Measurements from ENCODE around the gene NECAB3.

DNA sequence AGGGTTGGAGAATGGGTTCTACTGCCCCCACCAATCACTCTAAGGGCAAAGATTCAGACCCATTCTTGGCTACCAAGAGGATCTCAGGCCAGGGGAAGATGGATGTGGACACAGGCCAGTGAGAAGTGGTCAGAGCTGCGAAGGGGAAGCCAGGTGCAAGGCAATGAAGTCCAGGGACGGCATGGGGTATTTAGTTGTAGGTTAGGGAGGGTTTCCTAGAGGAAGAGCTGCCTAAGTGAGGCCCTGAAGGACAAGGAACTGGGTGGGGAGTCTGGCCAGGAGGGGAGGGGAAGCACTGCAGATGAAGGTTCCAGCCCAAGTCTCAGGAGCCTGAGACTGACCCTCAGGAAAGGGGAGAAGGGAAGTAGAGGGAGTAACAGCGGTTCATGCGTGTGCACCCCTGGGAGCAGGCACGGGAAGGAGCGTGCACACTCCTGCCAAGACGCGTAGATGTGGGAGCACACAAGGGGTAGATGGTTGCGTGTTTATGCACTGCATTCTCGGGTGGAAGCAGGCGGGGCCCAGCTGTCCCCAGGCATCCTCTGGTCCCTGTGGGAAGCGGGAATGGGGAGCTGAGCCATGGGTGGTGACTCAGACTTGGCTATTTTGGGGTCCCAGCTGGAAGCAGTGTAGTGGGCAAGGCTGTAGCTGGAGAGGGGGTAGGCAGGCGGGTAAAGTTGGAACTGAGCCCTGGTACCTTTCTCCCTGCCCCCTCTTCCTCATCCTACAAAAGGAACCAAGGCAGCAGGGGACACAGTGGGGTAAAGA, 4.2 kb downstream of the NECAB3 start:
- TF ChIP-seq TAF1 (conservative IDR thresholded peaks at IDR 0.05) (no peak), RAD21 (IDR thresholded peaks at IDR 0.05) (no peak), YY1 (IDR thresholded peaks at IDR 0.05) (no peak)
- TF ChIP-seq, protein P1, sequence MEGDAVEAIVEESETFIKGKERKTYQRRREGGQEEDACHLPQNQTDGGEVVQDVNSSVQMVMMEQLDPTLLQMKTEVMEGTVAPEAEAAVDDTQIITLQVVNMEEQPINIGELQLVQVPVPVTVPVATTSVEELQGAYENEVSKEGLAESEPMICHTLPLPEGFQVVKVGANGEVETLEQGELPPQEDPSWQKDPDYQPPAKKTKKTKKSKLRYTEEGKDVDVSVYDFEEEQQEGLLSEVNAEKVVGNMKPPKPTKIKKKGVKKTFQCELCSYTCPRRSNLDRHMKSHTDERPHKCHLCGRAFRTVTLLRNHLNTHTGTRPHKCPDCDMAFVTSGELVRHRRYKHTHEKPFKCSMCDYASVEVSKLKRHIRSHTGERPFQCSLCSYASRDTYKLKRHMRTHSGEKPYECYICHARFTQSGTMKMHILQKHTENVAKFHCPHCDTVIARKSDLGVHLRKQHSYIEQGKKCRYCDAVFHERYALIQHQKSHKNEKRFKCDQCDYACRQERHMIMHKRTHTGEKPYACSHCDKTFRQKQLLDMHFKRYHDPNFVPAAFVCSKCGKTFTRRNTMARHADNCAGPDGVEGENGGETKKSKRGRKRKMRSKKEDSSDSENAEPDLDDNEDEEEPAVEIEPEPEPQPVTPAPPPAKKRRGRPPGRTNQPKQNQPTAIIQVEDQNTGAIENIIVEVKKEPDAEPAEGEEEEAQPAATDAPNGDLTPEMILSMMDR (IDR thresholded peaks at IDR 0.05; ENCODE audit: low read depth, low read length, missing input control) = no peak
- TF ChIP-seq, protein P2, sequence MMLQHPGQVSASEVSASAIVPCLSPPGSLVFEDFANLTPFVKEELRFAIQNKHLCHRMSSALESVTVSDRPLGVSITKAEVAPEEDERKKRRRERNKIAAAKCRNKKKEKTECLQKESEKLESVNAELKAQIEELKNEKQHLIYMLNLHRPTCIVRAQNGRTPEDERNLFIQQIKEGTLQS (IDR thresholded peaks at IDR 0.05) = no peak
- TF ChIP-seq, protein P3, sequence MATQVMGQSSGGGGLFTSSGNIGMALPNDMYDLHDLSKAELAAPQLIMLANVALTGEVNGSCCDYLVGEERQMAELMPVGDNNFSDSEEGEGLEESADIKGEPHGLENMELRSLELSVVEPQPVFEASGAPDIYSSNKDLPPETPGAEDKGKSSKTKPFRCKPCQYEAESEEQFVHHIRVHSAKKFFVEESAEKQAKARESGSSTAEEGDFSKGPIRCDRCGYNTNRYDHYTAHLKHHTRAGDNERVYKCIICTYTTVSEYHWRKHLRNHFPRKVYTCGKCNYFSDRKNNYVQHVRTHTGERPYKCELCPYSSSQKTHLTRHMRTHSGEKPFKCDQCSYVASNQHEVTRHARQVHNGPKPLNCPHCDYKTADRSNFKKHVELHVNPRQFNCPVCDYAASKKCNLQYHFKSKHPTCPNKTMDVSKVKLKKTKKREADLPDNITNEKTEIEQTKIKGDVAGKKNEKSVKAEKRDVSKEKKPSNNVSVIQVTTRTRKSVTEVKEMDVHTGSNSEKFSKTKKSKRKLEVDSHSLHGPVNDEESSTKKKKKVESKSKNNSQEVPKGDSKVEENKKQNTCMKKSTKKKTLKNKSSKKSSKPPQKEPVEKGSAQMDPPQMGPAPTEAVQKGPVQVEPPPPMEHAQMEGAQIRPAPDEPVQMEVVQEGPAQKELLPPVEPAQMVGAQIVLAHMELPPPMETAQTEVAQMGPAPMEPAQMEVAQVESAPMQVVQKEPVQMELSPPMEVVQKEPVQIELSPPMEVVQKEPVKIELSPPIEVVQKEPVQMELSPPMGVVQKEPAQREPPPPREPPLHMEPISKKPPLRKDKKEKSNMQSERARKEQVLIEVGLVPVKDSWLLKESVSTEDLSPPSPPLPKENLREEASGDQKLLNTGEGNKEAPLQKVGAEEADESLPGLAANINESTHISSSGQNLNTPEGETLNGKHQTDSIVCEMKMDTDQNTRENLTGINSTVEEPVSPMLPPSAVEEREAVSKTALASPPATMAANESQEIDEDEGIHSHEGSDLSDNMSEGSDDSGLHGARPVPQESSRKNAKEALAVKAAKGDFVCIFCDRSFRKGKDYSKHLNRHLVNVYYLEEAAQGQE (IDR thresholded peaks at IDR 0.05) = no peak
